Rectal smooth muscle tissue (tissue), 1 donor: ENCODE results near the gene KCTD18.

ENCODE experiments used
- H3K27ac ChIP-seq: one replicate; pipeline ENCODE4 v1.7.0; 2013; ENCODE audit warnings: low read depth, low read length, inconsistent platforms
- H3K27me3 ChIP-seq: one replicate; pipeline ENCODE4 v1.7.0; 2013; ENCODE audit warnings: low read length; ENCODE audit not compliant: control insufficient read depth, insufficient read depth
- H3K36me3 ChIP-seq: one replicate; pipeline ENCODE4 v1.7.0; 2013; ENCODE audit warnings: low read length; ENCODE audit not compliant: control insufficient read depth, insufficient read depth
- H3K4me1 ChIP-seq: one replicate; pipeline ENCODE4 v1.7.0; 2013; ENCODE audit warnings: low read length; ENCODE audit not compliant: control insufficient read depth, insufficient read depth
- H3K4me3 ChIP-seq: one replicate; pipeline ENCODE4 v1.7.0; 2013; ENCODE audit warnings: low read length
- H3K9ac ChIP-seq: one replicate; pipeline ENCODE4 v1.7.0; 2013; ENCODE audit warnings: low read length

The KCTD18 gene

DNA sequence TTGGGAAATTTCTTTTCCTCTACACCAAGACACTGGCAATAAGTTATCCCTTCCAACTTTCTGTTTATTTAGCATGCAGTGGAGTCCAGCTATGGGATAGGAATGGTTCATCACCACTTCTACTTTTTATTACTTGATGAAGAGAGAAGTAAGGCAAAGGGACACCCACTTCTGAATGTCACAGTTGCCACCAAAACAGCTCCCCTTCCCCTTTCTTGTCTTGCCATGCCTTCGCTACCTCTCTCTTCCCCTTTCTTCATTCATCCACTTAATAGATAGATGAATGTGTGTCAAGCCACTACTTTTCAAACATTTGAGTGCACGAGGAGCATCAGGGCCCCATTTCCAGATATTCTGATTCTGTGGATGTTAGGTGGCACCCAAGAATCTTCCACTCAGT, 59.6 kb downstream of the KCTD18 start:
- Histone ChIP-seq H3K27ac (no peak overlapping the region), H3K4me3 (no peak overlapping the region), H3K27me3 (no peaks in the 10 kb centered on the region), H3K36me3 (no peaks in the 10 kb centered on the region), H3K4me1 (peaks cover 6% of the 10 kb centered on the region), H3K9ac (no peak overlapping the region)

DNA sequence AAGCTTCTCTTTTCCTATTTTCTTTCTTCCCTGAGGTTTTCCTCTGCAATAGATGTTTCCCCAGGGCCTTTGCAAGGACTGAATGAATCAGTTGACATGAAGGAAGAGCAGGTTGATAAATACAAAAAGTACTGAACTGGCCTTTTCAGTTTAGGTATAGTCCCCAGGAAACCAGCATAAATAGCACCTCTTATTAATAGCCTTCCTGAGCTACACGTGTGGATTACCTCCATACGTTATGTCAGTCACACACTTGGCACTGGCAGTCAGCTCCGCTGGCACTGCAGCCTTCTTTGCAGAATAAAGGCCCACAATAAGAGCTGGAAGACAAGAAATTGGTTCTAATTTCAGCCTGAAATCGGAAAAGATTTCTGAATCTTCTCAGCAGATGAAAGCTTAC, 60.7 kb downstream of the KCTD18 start:
- H3K27me3 ChIP-seq = no peaks in the 10 kb centered on the region
- no peak overlapping the region for H3K27ac ChIP-seq
- H3K4me1 ChIP-seq = peaks cover 6% of the 10 kb centered on the region
- no peak overlapping the region for H3K4me3 ChIP-seq
- no peak overlapping the region for H3K9ac ChIP-seq
- H3K36me3 ChIP-seq = peaks cover 2% of the 10 kb centered on the region

DNA sequence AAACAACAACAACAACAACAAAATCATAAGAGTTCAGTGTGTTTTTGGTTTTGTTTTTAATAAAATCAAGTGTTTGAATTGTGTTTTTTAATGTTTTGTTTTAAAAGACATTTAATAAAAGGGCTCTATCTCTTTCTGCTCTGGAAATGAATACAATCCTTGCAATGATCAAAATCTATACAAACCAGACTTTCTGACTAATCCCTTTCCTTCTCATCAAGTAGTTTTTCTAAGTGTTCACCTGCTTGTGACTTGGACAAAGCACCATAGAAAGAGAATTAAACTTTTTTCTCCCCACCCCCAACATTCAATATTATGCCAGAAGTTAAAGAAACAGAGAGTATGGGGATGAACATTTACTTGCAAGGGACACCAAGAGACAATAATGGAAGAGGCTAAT, 61.4 kb downstream of the KCTD18 start:
- H3K27ac ChIP-seq = no peak overlapping the region
- no peaks in the 10 kb centered on the region for H3K27me3 ChIP-seq
- peaks cover 6% of the 10 kb centered on the region for H3K4me1 ChIP-seq
- H3K4me3 ChIP-seq = no peak overlapping the region
- no peak overlapping the region for H3K9ac ChIP-seq
- H3K36me3 ChIP-seq = peaks cover 2% of the 10 kb centered on the region

DNA sequence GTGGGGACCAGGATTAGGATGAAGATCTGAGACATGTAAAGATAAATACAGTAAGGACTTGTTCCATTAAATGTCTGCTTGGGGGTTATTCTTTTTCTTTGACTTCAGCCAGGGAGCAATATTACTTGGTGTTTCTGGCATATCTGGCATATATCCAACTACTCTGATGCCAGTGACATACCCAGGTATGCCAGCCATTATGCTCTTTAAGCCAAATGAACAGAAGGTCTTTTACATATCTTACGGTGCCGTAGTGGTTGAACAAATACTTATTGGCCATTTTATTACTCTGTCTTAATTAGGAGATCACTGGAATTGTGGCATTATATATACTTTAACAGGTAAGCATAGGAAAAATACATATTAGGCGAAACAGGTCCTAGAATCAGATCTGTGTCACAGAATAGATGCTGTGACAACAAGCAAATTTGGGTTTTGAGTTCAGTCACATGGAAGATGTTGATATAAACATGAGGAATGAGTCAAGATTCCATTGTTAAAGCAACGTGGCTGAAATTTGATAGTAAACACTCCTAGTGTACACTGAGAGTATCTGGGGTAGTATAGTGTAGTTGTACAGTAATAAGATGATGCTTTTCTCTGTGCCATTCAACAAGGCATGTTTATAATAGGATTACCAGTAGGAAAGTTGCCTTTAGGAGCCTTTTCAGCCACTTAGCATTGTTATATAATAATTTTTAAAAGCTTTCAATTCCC, 62.6 kb downstream of the KCTD18 start:
- Histone ChIP-seq H3K9ac (no peak overlapping the region), H3K36me3 (peaks cover 2% of the 10 kb centered on the region), H3K4me1 (peaks cover 6% of the 10 kb centered on the region), H3K27me3 (no peaks in the 10 kb centered on the region), H3K4me3 (no peak overlapping the region), H3K27ac (no peak overlapping the region)

DNA sequence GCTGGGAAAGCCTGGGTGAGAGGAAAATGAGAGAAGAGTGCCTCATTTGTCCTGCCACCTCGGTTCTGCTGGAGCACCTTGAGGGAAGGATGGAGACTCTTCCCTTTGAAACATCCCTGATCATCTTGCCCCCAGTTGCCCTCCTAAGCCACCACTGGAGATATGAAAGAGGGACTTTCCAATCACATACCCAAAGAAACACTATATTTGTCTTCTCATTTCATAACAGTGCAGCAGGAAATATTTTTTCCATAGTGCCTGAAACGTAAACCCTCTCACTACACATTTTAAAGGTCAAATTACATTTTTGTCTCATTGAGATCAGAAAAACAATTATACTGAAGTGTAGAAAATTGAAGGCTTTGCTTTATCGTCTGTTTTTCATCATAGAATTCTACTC, 63.3 kb downstream of the KCTD18 start:
- no peaks in the 10 kb centered on the region for H3K27me3 ChIP-seq
- no peak overlapping the region for H3K9ac ChIP-seq
- no peak overlapping the region for H3K27ac ChIP-seq
- H3K4me1 ChIP-seq = peaks cover 6% of the 10 kb centered on the region
- no peak overlapping the region for H3K4me3 ChIP-seq
- H3K36me3 ChIP-seq = peaks cover 2% of the 10 kb centered on the region

DNA sequence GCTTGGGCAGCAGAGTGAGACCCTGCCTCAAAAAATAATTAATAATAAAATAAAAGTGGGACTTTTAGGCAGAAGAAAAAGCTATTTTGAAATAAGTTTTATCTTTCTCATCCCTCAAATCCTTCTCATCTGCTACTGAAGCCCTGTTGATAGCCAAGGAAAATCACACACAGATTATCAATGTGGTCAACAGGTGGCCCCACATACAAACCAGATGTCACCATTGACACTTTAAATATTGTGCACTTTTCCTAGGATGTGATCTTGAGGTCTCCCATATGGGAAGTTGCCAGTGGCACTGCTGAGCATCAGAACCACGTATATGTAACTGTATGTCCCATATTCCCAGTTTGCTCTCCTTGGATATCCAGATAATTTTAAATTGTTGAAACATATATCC, 64.6 kb downstream of the KCTD18 start:
- peaks cover 6% of the 10 kb centered on the region for H3K4me1 ChIP-seq
- H3K27me3 ChIP-seq = no peaks in the 10 kb centered on the region
- H3K36me3 ChIP-seq = peaks cover 2% of the 10 kb centered on the region
- H3K9ac ChIP-seq = no peak overlapping the region
- H3K4me3 ChIP-seq = no peak overlapping the region
- no peak overlapping the region for H3K27ac ChIP-seq

DNA sequence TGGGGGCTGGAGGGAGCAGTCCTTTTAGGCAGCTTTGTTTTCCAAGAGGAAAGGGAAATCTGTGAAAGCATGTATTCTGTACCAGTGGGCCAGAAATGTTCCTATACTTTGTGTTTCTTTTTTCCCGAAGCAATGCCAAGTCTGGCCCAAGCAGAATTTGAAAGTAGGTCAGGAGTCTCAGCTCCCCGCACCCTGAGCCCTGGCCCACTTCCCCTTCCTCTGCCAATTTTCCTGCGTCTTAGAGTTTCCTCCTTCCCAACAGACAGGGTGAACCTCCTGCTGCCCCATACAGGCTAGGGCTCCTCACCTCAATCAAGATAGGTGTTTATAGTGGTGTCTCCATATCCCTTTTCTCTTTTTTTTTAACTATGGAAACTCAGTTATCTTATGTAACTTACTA, 65.3 kb downstream of the KCTD18 start:
- H3K27ac ChIP-seq = no peak overlapping the region
- peaks cover 2% of the 10 kb centered on the region for H3K36me3 ChIP-seq
- H3K4me1 ChIP-seq = peaks cover 2% of the 10 kb centered on the region
- no peak overlapping the region for H3K4me3 ChIP-seq
- H3K9ac ChIP-seq = no peak overlapping the region
- H3K27me3 ChIP-seq = no peaks in the 10 kb centered on the region

DNA sequence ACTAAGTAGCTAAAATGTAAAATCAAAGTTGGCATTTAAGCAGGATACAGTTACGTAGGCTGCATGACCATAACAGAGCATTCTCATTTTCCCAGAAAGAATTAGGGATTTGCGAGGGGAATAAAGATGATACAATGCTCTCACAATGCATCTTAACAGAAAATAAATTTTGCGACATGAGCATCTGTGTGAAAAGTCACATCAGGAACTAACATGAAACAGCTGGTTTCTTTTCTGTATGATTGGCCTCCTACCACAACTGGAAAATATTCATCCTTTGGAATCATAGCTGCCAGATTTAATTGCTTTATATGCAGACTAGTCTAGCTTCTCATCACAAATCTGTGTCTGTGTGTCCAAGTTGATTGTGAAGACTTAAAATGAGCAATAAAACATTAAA, 66.0 kb downstream of the KCTD18 start:
- Histone ChIP-seq H3K36me3 (peaks cover 2% of the 10 kb centered on the region), H3K4me3 (no peak overlapping the region), H3K27ac (no peak overlapping the region), H3K9ac (no peak overlapping the region), H3K4me1 (no peaks in the 10 kb centered on the region), H3K27me3 (no peaks in the 10 kb centered on the region)

DNA sequence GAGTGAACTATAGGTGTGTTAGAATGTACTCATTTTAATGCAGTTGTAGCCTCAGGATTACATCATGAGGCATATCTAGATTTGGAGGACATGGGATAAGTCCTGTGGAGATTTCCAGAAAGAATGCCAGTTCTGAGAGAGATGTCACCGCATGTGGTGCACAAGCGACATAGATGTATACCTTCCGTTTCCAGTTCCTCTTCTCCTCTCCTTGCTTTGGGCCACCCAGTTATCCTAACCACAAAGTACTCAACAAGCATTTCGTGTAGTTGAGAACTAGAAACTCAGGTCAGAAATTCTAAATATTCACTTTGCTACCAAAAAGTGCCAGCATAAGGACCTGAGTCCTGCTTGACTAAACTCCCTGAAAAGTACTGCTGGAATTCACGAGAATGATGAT, 66.5 kb downstream of the KCTD18 start:
- Histone ChIP-seq H3K4me1 (no peaks in the 10 kb centered on the region), H3K27me3 (no peaks in the 10 kb centered on the region), H3K27ac (peak overlapping the region; percentile 12), H3K4me3 (no peak overlapping the region), H3K36me3 (peaks cover 2% of the 10 kb centered on the region), H3K9ac (no peak overlapping the region)

DNA sequence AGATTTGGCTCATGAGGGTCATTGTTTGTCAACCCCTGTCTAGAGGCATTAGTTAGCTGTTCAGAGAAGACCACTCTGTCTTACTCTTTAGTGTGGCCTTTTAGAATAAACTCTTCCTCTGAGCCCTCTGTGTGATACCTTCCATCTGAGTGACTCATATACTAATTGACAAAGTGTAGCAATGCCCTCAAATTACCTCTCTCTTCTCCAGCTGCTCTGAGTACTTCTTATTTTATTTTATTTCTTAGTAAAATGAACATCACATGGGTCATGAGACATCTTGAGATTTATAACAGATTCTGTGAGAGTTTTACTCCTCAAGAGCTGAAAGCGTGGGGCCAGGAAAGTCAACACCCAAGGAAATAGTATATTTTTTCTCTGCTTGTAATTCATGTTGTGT, 67.4 kb downstream of the KCTD18 start:
- peaks cover 2% of the 10 kb centered on the region for H3K36me3 ChIP-seq
- no peaks in the 10 kb centered on the region for H3K4me1 ChIP-seq
- H3K27me3 ChIP-seq = no peaks in the 10 kb centered on the region
- no peak overlapping the region for H3K4me3 ChIP-seq
- H3K9ac ChIP-seq = no peak overlapping the region
- no peak overlapping the region for H3K27ac ChIP-seq

DNA sequence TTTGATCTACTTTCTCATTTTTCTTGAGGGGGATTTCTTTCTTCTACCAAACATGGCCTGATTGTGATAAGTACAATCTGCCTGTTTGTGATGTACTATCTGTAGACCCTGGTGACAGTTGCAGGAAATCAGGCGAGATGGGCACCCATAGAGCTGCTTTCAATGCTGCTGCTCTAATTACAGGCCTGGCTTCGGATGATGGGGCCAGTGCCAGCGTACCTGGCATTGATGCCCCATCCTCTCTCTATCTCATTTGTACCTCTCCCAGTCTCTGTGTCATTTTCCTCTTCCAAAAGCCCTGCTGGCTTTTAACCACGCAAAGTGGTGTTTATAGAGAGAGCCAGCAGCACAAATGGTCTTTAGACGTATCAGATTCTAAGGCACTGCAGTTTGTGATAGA, 69.9 kb downstream of the KCTD18 start:
- H3K4me1 ChIP-seq = no peaks in the 10 kb centered on the region

More for the DNA sequence above, 69.9 kb downstream of the KCTD18 start:
- no peak overlapping the region for H3K9ac ChIP-seq
- no peak overlapping the region for H3K4me3 ChIP-seq
- no peaks in the 10 kb centered on the region for H3K27me3 ChIP-seq
- peaks cover 4% of the 10 kb centered on the region for H3K36me3 ChIP-seq
- no peak overlapping the region for H3K27ac ChIP-seq
